ENCODE measurements around the gene BANP. TPM values are rescaled to one million over a fixed set of nuclear protein-coding genes. Genes with fewer than 3 reads are reported as not detected.

Gene BANP
- total and polyA plus RNA-seq, 2 of the 8 experiments (the other 6 are each of a cell fraction or from before 2014, with no cell fraction given): 25.8 to 39.8 TPM

DNA sequence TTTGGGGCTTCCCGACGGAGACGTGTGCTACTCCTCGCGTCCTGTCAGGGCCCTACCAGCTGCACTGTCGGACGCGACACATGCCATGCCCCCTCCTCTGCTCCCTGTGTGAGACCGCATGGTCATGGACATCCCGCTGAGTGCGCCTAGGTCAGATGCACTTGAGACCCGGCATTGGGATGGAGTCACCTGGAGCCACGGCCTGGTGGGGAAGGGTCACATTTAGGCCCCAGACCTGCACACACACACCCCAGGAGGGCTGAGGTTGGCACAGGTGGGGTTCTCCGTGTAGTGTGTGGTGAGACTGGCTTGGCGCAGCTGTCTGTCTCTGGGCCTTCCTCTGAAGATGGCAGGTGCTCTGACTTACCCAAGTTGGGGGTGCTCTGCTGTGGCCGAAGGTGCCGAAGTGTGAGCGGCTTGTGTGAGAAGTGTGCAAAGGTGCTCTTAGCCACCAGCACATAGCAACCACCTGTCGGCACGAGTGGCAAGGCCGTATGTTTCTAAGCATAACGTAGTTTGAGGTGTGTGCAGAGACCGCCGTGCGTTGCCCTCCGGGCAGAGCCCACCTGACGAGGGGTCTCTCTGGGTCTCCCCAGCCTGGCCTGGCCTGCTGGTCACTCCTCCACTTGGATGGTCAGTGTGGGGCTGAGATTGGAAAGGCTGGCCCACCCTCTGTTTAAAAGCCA is 108.6 kb downstream of the BANP start (continued):
- TF ChIP-seq, protein P1, sequence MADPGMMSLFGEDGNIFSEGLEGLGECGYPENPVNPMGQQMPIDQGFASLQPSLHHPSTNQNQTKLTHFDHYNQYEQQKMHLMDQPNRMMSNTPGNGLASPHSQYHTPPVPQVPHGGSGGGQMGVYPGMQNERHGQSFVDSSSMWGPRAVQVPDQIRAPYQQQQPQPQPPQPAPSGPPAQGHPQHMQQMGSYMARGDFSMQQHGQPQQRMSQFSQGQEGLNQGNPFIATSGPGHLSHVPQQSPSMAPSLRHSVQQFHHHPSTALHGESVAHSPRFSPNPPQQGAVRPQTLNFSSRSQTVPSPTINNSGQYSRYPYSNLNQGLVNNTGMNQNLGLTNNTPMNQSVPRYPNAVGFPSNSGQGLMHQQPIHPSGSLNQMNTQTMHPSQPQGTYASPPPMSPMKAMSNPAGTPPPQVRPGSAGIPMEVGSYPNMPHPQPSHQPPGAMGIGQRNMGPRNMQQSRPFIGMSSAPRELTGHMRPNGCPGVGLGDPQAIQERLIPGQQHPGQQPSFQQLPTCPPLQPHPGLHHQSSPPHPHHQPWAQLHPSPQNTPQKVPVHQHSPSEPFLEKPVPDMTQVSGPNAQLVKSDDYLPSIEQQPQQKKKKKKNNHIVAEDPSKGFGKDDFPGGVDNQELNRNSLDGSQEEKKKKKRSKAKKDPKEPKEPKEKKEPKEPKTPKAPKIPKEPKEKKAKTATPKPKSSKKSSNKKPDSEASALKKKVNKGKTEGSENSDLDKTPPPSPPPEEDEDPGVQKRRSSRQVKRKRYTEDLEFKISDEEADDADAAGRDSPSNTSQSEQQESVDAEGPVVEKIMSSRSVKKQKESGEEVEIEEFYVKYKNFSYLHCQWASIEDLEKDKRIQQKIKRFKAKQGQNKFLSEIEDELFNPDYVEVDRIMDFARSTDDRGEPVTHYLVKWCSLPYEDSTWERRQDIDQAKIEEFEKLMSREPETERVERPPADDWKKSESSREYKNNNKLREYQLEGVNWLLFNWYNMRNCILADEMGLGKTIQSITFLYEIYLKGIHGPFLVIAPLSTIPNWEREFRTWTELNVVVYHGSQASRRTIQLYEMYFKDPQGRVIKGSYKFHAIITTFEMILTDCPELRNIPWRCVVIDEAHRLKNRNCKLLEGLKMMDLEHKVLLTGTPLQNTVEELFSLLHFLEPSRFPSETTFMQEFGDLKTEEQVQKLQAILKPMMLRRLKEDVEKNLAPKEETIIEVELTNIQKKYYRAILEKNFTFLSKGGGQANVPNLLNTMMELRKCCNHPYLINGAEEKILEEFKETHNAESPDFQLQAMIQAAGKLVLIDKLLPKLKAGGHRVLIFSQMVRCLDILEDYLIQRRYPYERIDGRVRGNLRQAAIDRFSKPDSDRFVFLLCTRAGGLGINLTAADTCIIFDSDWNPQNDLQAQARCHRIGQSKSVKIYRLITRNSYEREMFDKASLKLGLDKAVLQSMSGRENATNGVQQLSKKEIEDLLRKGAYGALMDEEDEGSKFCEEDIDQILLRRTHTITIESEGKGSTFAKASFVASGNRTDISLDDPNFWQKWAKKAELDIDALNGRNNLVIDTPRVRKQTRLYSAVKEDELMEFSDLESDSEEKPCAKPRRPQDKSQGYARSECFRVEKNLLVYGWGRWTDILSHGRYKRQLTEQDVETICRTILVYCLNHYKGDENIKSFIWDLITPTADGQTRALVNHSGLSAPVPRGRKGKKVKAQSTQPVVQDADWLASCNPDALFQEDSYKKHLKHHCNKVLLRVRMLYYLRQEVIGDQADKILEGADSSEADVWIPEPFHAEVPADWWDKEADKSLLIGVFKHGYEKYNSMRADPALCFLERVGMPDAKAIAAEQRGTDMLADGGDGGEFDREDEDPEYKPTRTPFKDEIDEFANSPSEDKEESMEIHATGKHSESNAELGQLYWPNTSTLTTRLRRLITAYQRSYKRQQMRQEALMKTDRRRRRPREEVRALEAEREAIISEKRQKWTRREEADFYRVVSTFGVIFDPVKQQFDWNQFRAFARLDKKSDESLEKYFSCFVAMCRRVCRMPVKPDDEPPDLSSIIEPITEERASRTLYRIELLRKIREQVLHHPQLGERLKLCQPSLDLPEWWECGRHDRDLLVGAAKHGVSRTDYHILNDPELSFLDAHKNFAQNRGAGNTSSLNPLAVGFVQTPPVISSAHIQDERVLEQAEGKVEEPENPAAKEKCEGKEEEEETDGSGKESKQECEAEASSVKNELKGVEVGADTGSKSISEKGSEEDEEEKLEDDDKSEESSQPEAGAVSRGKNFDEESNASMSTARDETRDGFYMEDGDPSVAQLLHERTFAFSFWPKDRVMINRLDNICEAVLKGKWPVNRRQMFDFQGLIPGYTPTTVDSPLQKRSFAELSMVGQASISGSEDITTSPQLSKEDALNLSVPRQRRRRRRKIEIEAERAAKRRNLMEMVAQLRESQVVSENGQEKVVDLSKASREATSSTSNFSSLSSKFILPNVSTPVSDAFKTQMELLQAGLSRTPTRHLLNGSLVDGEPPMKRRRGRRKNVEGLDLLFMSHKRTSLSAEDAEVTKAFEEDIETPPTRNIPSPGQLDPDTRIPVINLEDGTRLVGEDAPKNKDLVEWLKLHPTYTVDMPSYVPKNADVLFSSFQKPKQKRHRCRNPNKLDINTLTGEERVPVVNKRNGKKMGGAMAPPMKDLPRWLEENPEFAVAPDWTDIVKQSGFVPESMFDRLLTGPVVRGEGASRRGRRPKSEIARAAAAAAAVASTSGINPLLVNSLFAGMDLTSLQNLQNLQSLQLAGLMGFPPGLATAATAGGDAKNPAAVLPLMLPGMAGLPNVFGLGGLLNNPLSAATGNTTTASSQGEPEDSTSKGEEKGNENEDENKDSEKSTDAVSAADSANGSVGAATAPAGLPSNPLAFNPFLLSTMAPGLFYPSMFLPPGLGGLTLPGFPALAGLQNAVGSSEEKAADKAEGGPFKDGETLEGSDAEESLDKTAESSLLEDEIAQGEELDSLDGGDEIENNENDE (IDR thresholded peaks at IDR 0.05; ENCODE audit: insufficient replicate concordance, low read length): no peak
- TF ChIP-seq TCF12 (IDR thresholded peaks at IDR 0.05; ENCODE audit: low read depth, low read length) (no peak), CHD1 (IDR thresholded peaks at IDR 0.05; ENCODE audit: low read depth, low read length) (no peak)
